H9 (cell line): ENCODE results near the gene CCDC38. TPM values are rescaled to one million over a fixed set of nuclear protein-coding genes. Genes with fewer than 3 reads are reported as not detected.
"Not testable (repeated sequence)": the region's sequence is repeated elsewhere in the genome, so short reads cannot be mapped to it uniquely, and the experiment has no call there.

Experiments used
- DNase-seq: peaks from one replicate; pipeline ENCODE4 v3.0.0-alpha.2; 2017
- H2AFZ ChIP-seq: one replicate; pipeline ENCODE4 v1.6.1; 2013; ENCODE audit warnings: mild to moderate bottlenecking, low read length, control low read depth, moderate library complexity
- H2AK5ac ChIP-seq: 2 replicates; pipeline ENCODE4 v1.6.1; 2013; ENCODE audit warnings: low read length, control low read depth, mixed read lengths; ENCODE audit not compliant: insufficient read length
- H2BK120ac ChIP-seq: one replicate; pipeline ENCODE4 v1.6.1; 2013; ENCODE audit warnings: low read depth, mild to moderate bottlenecking, low read length, control low read depth, inconsistent platforms; ENCODE audit not compliant: poor library complexity, severe bottlenecking
- H2BK12ac ChIP-seq: 2 replicates; pipeline ENCODE4 v1.6.1; 2013; ENCODE audit warnings: low read length, control low read depth, mixed read lengths, low read depth; ENCODE audit not compliant: insufficient read length
- H2BK15ac ChIP-seq: 2 replicates; pipeline ENCODE4 v1.6.1; 2013; ENCODE audit warnings: low read depth, low read length, control low read depth
- H2BK20ac ChIP-seq: one replicate; pipeline ENCODE4 v1.6.1; 2013; ENCODE audit warnings: low read depth, mild to moderate bottlenecking, low read length, control low read depth, inconsistent platforms; ENCODE audit not compliant: poor library complexity, severe bottlenecking
- H2BK5ac ChIP-seq: 2 replicates; pipeline ENCODE4 v1.6.1; 2013; ENCODE audit warnings: low read length, control low read depth, mixed read lengths; ENCODE audit not compliant: insufficient read length
- H3K14ac ChIP-seq: 2 replicates; pipeline ENCODE4 v1.6.1; 2013; ENCODE audit warnings: low read length, control low read depth; ENCODE audit not compliant: insufficient read depth
- H3K18ac ChIP-seq: 2 replicates; pipeline ENCODE4 v1.6.1; 2013; ENCODE audit warnings: low read depth, mild to moderate bottlenecking, mixed read lengths, low read length, control low read depth; ENCODE audit not compliant: insufficient read length
- H3K23ac ChIP-seq: 2 replicates; pipeline ENCODE4 v1.6.1; 2013; ENCODE audit warnings: low read length, control low read depth, mixed read lengths, low read depth; ENCODE audit not compliant: insufficient read length
- H3K23me2 ChIP-seq: 2 replicates; pipeline ENCODE4 v1.6.1; 2013; ENCODE audit warnings: low read depth, mild to moderate bottlenecking, mixed read lengths, low read length, control low read depth; ENCODE audit not compliant: insufficient read length, poor library complexity, severe bottlenecking
- H3K27ac ChIP-seq: 2 replicates; pipeline ENCODE4 v1.5.1; 2013; ENCODE audit warnings: low read length, control low read depth, mixed read lengths, low read depth; ENCODE audit not compliant: insufficient read length
- H3K27me3 ChIP-seq: 2 replicates; pipeline ENCODE4 v1.6.1; 2013; ENCODE audit warnings: low read length, control low read depth, inconsistent platforms; ENCODE audit not compliant: insufficient read depth
- H3K4ac ChIP-seq: 2 replicates; pipeline ENCODE4 v1.6.1; 2013; ENCODE audit warnings: low read depth, mild to moderate bottlenecking, control low read depth, inconsistent platforms, low read length, moderate library complexity
- H3K4me1 ChIP-seq: 2 replicates; pipeline ENCODE4 v1.6.1; 2013; ENCODE audit warnings: low read length, control low read depth, inconsistent platforms; ENCODE audit not compliant: insufficient read depth
- H3K4me2 ChIP-seq: 2 replicates; pipeline ENCODE4 v1.6.1; 2013; ENCODE audit warnings: low read length, control low read depth, mixed read lengths; ENCODE audit not compliant: insufficient read length, insufficient read depth
- H3K56ac ChIP-seq: 2 replicates; pipeline ENCODE4 v1.6.1; 2013; ENCODE audit warnings: low read depth, mild to moderate bottlenecking, mixed read lengths, low read length, control low read depth; ENCODE audit not compliant: insufficient read length
- H3K79me1 ChIP-seq: 2 replicates; pipeline ENCODE4 v1.6.1; 2013; ENCODE audit warnings: low read depth, mild to moderate bottlenecking, moderate library complexity, low read length, control low read depth, inconsistent platforms; ENCODE audit not compliant: insufficient read depth, poor library complexity, severe bottlenecking
- H3K79me2 ChIP-seq: 2 replicates; pipeline ENCODE4 v1.6.1; 2013; ENCODE audit warnings: low read length, control low read depth, inconsistent platforms; ENCODE audit not compliant: insufficient read depth
- H3K9ac ChIP-seq: 2 replicates; pipeline ENCODE4 v1.6.1; 2013; ENCODE audit warnings: low read length, control low read depth, mixed read lengths; ENCODE audit not compliant: insufficient read length; ENCODE audit errors: extremely low read depth
- H3K9me3 ChIP-seq: one replicate; pipeline ENCODE4 v1.6.1; 2013; ENCODE audit warnings: low read depth, low read length, inconsistent platforms; ENCODE audit not compliant: control insufficient read depth
- H3T11ph ChIP-seq: one replicate; pipeline ENCODE4 v1.6.1; 2013; ENCODE audit warnings: mild to moderate bottlenecking, low read length, control low read depth, inconsistent platforms
- H4K20me1 ChIP-seq: one replicate; pipeline ENCODE4 v1.6.1; 2013; ENCODE audit not compliant: control insufficient read depth, insufficient read length, insufficient read depth
- H4K5ac ChIP-seq: 2 replicates; pipeline ENCODE4 v1.6.1; 2013; ENCODE audit warnings: low read depth, mild to moderate bottlenecking, mixed read lengths, low read length, control low read depth; ENCODE audit not compliant: insufficient read length
- H4K8ac ChIP-seq: replicated peaks from 2 replicates; pipeline ENCODE4 v1.6.1; 2013; ENCODE audit warnings: low read length, control low read depth, mixed read lengths, low read depth; ENCODE audit not compliant: insufficient read length
- H4K91ac ChIP-seq: 2 replicates; pipeline ENCODE4 v1.6.1; 2013; ENCODE audit warnings: low read depth, mild to moderate bottlenecking, moderate library complexity, mixed read lengths, low read length, control low read depth; ENCODE audit not compliant: insufficient read length
- H3K27ac Mint-ChIP-seq, 3 experiments: 2 replicates in 2 of 3; 3 replicates in 1 of 3; pipeline ENCODE4 v1.8.0; 2020 to 2021; ENCODE audit warnings: mixed read lengths in 3 of 3, mild to moderate bottlenecking in 1 of 3, moderate library complexity in 1 of 3
- H3K27me3 Mint-ChIP-seq: 2 replicates; pipeline ENCODE4 v1.8.0; 2021; ENCODE audit warnings: low read depth, mild to moderate bottlenecking, moderate library complexity, mixed read lengths
- H3K36me3 Mint-ChIP-seq, 3 experiments: 2 replicates in 2 of 3; 3 replicates in 1 of 3; pipeline ENCODE4 v1.8.0; 2020 to 2021; ENCODE audit warnings: low read depth in 3 of 3, mixed read lengths in 3 of 3; ENCODE audit not compliant: insufficient read depth in 1 of 3
- H3K4me1 Mint-ChIP-seq, 2 experiments: 2 replicates each; pipeline ENCODE4 v1.8.0; 2020; ENCODE audit warnings: mixed read lengths in 2 of 2
- H3K4me3 Mint-ChIP-seq, 2 experiments: 2 replicates in 1 of 2; 3 replicates in 1 of 2; pipeline ENCODE4 v1.8.0; 2020 to 2021; ENCODE audit warnings: mild to moderate bottlenecking in 2 of 2, mixed read lengths in 2 of 2, moderate library complexity in 1 of 2
- H3K9me3 Mint-ChIP-seq, 2 experiments: 2 replicates in 1 of 2; 3 replicates in 1 of 2; pipeline ENCODE4 v1.8.0; 2020; ENCODE audit warnings: mild to moderate bottlenecking in 2 of 2, mixed read lengths in 2 of 2, moderate library complexity in 1 of 2
- WGBS: extraction: QIAGEN DNeasy Blood & Tissue Kit; methylation state at CpG from one replicate; pipeline ENCODE4 v1.1.7; 2013; ENCODE audit warnings: missing lambda C conversion rate, low lambda C conversion rate, mixed read lengths; ENCODE audit not compliant: insufficient read length; ENCODE audit errors: extremely low coverage; 5-methylcytosine and 5-hydroxymethylcytosine counted together
- total RNA-seq: library from RNA; stranded (reverse); gene quantifications from 2 replicates; pipeline ENCODE4 v1.2.1, GENCODE V29; 2021
- TF ChIP-seq, protein P1 (sequence below): fragments of 200-600 bp; sonication (generic); conservative IDR thresholded peaks from 3 replicates; pipeline ENCODE4 v1.8.0; 2021; ENCODE audit warnings: antibody characterized with exemption, mild to moderate bottlenecking

Gene CCDC38
- total RNA-seq, 1 experiment from 2014 or later, result not detected

DNA sequence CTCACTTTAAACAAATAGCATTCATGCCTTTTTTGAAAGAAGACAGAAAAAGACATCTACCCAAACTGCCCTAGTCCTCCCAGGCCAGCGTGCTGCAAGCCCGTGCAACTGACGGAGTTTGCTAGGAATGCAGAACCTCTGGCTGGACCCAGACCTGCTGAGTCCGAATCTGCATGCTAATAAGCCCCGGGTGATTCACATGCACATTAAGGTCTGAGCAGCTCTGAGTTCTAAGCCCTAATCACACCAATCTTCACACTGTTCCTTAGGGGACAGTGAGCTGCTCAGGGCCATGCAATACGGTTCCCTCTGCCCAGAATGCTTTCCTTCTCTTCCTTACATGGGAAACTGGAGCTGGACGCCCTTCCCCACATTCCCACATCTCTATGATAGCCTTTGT is 28.5 kb upstream of the CCDC38 start:
- H3K27ac Mint-ChIP-seq, result peak overlapping the region in 2 of 3 experiments; percentile 62 to 80; a peak in 4 of 7 replicates
- no peak overlapping the region for H2BK15ac ChIP-seq

DNA sequence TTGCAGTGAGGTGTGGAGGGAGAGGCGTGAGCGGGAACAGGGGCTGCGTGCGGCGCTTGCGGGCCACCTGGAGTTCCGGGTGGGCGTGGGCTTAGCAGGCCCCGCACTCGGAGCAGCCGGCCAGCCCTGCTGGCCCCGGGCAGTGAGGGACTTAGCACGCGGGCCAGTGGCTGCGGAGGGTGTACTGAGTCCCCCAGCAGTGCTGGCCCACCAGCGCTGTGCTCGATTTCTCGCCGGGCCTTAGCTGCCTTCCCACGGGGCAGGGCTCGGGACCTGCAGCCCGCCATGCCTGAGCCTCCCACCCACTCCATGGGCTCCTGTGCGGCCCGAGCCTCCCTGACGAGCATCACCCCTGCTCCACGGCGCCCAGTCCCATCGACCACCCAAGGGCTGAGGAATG is 26.7 kb upstream of the CCDC38 start:
- H3K14ac ChIP-seq, H3K4me1 ChIP-seq, H2BK12ac ChIP-seq, H3K23me2 ChIP-seq, H3K9ac ChIP-seq, H4K91ac ChIP-seq, H3K27ac ChIP-seq, H2AFZ ChIP-seq, H3K27me3 ChIP-seq, H4K20me1 ChIP-seq, H3T11ph ChIP-seq, H3K79me1 ChIP-seq, H2BK120ac ChIP-seq, DNase-seq, H2BK5ac ChIP-seq, H2BK20ac ChIP-seq, H3K9me3 Mint-ChIP-seq, H3K4me3 Mint-ChIP-seq, H3K79me2 ChIP-seq, H4K8ac ChIP-seq, H3K27ac Mint-ChIP-seq, H3K9me3 ChIP-seq, H3K23ac ChIP-seq, H4K5ac ChIP-seq, H3K4me2 ChIP-seq, H2BK15ac ChIP-seq, H3K27me3 Mint-ChIP-seq, H3K56ac ChIP-seq, H3K4ac ChIP-seq, H2AK5ac ChIP-seq, H3K18ac ChIP-seq: not testable (repeated sequence)
- peaks cover 0 to 11% (median 6%) of the 10 kb centered on the region in 3 experiments; a peak in 5 of 7 replicates for H3K36me3 Mint-ChIP-seq
- WGBS, result no CpG with 5 or more reads among the region's 28 CpGs
- H3K4me1 Mint-ChIP-seq, result peaks cover 18 to 27% of the 10 kb centered on the region in 2 experiments

More for the DNA sequence above, 28.5 kb upstream of the CCDC38 start:
- Mint-ChIP-seq H3K4me3 (peak overlapping the region in 1 of 2 experiments; percentile 10; a peak in 1 of 5 replicates), H3K36me3 (peaks cover 0 to 11% (median 6%) of the 10 kb centered on the region in 3 experiments; a peak in 5 of 7 replicates), H3K4me1 (peaks cover 18 to 27% of the 10 kb centered on the region in 2 experiments), H3K9me3 (peaks cover 6 to 7% of the 10 kb centered on the region in 2 experiments; a peak in 4 of 5 replicates), H3K27me3 (no peaks in the 10 kb centered on the region)
- no peak overlapping the region for H4K91ac ChIP-seq
- H4K8ac ChIP-seq, result no peak overlapping the region
- H3K9me3 ChIP-seq, result no peaks in the 10 kb centered on the region
- no peak overlapping the region for H4K5ac ChIP-seq
- no peak overlapping the region for H3K18ac ChIP-seq
- H3K23me2 ChIP-seq, result no peaks in the 10 kb centered on the region
- no peak overlapping the region for H3K56ac ChIP-seq
- DNase-seq, result peak; percentile 89
- no peak overlapping the region for H2BK120ac ChIP-seq
- H3K79me2 ChIP-seq, result no peaks in the 10 kb centered on the region
- no peak overlapping the region for H2BK12ac ChIP-seq
- no peak overlapping the region for H3K27ac ChIP-seq
- no peak overlapping the region for H3K14ac ChIP-seq
- H2BK5ac ChIP-seq, result no peak overlapping the region
- no peak overlapping the region for H3K23ac ChIP-seq
- H4K20me1 ChIP-seq, result no peaks in the 10 kb centered on the region
- no peak overlapping the region for H2BK20ac ChIP-seq
- no peaks in the 10 kb centered on the region; the same call in 1 of the 2 replicates for H3K4me1 ChIP-seq
- WGBS, result no CpG with 5 or more reads among the region's 7 CpGs
- no peaks in the 10 kb centered on the region for H3K27me3 ChIP-seq
- peak overlapping the region; percentile 0 for H3K4me2 ChIP-seq
- no peak overlapping the region for H2AFZ ChIP-seq
- TF ChIP-seq, protein P1, sequence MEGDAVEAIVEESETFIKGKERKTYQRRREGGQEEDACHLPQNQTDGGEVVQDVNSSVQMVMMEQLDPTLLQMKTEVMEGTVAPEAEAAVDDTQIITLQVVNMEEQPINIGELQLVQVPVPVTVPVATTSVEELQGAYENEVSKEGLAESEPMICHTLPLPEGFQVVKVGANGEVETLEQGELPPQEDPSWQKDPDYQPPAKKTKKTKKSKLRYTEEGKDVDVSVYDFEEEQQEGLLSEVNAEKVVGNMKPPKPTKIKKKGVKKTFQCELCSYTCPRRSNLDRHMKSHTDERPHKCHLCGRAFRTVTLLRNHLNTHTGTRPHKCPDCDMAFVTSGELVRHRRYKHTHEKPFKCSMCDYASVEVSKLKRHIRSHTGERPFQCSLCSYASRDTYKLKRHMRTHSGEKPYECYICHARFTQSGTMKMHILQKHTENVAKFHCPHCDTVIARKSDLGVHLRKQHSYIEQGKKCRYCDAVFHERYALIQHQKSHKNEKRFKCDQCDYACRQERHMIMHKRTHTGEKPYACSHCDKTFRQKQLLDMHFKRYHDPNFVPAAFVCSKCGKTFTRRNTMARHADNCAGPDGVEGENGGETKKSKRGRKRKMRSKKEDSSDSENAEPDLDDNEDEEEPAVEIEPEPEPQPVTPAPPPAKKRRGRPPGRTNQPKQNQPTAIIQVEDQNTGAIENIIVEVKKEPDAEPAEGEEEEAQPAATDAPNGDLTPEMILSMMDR, result no peak
- H2AK5ac ChIP-seq, result no peak overlapping the region
- no peak overlapping the region for H3K4ac ChIP-seq
- H3T11ph ChIP-seq, result no peak overlapping the region
- no peak overlapping the region for H3K9ac ChIP-seq
- no peaks in the 10 kb centered on the region for H3K79me1 ChIP-seq
